HG03342 (cell line): Measurements from ENCODE around the gene TARBP1.

Source experiments
- ATAC-seq: cut with Tn5 transposase; IDR thresholded peaks from one replicate; pipeline ENCODE4 v1.9.1; 2021; ENCODE audit warnings: mild to moderate bottlenecking, moderate library complexity; ENCODE audit not compliant: unreplicated experiment

The TARBP1 gene

DNA sequence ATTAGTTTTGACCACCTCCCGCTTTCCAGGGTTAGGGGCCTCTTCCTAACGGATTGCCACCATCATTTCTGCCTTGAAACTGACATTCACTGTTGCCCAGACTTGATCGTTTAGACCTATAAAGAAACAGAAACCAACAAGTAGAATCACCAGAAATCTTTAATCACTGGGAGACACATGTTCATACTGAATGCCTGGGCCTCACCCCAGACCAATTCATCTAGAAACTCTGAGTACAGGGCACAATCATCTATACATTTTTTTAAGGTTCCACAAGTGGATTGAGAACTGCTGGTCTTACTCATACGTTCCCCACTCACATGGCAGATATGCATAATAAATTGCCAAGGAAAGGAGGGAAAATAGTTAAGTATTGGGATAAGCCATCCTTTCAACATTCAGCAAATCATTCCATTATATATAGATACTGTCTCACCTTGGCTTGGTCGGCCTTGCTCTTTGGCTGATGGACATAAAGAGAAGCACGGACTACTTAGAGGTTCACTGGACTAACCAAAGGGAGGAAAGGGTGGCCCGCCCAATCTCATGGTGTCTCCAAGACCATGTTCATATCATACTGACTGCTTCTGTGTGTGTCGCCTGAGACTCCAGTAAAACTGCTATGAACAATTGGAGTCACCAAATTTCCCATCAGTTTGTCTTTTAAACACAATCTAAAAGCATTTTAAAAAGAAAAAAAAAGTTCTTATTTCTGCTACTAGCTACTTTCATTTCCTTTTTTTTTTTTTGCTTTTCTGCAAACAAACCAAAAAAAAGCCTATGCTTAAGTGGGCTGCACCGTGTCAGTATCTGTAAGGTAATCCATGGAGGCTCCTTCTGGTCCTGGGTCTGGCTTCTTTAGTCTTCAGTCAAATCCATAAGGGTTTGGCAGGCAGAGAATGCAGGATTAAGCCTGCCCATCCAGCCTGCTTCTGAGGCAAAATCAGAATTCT, 9.4 kb upstream of the TARBP1 start:
- peak; percentile 46 for ATAC-seq

DNA sequence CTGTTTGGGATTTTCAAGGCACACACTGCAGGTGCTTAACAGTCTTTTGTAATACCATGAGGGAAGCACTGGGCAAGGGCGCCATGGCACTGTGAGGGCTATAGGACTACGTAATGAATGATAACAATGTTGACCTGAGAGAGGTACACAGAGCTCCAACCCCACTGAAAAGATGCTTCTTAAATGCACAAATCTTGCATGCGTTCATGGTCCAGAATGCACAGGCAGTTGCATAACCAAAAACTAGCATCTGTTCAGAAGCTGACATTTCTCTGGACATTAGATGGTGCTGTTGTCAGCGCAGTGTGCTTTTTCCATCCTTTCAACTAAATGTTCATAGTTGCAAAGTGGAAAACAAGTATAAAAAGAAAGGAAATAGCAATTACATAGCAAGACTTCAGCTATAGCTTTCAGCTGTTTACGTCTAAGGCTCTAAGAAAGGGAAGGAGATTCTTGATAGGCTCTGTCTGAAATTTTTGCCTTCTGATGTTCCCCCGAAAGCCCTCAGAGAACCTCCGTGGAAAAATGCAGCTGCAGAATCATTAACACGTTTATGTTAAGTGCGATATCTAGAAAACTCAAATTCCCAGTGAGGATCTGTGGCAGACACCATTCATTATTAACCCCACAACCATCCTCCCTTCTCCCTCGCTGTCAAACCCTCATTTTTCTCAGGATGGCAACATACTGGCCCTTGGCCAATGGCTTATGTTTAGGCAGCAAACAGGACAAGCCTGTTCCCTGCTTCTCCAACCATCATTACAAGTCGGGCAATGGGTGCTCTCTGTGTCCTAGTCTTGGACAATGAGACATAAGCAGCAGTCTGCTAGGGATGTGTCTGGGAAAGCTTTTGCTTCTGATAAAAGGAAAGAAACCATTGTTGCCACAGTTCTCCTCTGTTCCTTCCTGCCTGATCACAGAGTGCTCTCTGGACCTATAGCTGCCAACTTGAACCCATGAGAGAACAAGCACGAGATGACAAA, 8.2 kb upstream of the TARBP1 start:
- ATAC-seq: no peak

DNA sequence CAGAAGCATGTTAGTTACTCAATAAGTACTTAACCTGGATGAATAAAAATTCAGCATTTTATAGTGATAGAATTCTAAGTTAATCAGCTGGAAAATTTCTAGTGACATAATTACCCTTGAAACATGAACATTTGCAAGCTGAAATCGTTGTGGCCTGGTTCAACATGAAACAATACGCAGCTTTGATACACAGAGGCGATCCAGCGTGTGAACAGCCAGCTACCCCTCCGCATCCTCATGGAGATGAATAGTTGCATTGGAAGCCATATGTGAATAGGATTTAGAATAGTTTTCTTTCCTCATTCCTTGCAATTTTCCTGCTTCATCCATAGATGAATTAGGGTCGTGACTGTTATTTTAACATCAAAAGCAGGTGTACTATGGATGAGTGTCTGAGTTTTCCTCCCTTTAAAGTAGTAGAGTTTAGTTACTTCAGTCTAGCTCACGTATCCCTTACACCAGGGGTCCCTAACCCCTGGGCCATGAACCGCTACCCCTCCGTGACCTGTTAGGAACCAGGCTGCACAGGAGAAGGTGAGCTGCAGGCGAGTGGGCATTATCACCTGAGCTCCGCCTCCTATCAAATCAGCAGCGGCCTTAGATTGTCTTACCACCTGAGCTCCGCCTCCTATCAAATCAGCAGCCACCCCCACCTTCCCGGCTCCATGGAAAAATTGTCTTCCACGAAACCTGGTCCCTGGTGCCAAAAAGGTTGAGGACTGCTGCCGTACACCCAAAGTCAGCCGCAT, 6.2 kb upstream of the TARBP1 start:
- ATAC-seq: no peak

GRCh38 chr1:234484218-234484617, 5.2 kb upstream of the TARBP1 start:
- no peak for ATAC-seq

DNA sequence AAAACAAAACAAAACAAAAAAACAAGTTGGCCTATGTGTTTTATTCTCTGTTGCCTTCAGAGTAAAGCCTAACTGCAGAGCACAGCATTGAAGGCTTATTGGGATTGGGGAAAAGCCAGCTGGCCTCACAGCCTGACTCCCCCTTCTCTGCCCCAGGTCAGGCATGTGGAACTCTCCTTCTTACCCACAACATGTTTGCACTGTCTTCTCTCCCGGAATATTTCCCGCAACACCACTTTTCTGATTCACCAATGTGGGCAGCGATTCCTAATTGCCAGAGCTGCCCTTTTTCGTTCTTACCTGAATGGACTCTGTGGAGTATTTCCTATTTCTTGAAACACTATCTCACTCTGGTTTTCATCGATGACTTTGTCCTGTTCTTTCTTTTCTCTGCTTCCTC, 2.8 kb upstream of the TARBP1 start:
- no peak for ATAC-seq

DNA sequence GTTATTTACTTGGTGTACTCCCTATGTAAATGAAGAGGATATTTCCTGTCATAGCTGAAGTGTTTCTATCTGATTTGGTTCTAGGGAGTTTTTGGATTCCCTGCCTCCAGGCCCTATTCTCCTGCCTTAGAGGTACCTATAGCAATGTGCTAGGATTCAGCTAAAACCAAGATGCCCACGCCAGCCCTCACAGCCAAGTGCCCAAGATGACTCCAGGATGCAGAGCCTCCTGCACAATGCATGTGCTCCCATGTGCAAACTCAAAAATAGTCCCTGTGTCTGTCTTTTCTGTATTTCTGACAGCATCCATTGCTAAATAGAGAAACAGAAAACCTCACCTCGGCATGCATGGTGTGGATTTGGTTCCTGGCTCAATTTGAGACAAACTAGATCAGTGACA, 887 bp upstream of the TARBP1 start:
- ATAC-seq: no peak

DNA sequence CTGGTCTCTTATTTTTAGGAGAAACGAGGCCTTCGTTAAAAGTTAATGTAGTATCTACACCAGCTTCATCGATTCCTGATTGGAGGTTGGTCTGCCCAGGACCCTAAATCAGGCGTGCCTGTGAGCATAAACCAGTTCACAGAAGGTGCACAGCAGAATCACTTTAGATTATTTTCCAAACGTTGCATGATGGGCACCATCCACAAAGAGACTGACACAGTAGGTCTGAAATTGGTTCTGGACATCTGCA, 256 bp upstream of the TARBP1 start:
- no peak for ATAC-seq

- peak; percentile 52 for ATAC-seq
Observed at GRCh38 chr1:234478152-234478480, 863 bp downstream of the TARBP1 start.

GRCh38 chr1:234477386-234478151, 1.4 kb downstream of the TARBP1 start:
- no peak for ATAC-seq

DNA sequence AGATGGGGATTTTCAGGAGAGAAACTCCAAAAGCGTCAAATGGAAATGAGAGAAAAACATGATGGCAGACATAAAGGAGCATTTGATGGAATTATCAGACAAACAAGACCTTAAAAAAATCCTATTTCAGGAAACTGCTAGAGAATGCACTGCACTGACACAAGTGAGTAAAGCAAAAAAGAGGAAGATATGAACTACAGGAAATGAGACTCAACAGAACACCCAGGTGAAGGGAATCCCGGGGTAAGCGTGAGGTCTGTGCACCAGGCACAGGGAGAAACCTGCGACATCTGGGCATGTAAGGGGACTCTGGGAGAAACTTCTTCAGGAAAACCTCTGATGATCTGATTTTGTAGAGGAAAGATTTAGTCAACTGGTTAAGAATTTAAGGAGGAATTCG, 2.8 kb downstream of the TARBP1 start:
- ATAC-seq: no peak

DNA sequence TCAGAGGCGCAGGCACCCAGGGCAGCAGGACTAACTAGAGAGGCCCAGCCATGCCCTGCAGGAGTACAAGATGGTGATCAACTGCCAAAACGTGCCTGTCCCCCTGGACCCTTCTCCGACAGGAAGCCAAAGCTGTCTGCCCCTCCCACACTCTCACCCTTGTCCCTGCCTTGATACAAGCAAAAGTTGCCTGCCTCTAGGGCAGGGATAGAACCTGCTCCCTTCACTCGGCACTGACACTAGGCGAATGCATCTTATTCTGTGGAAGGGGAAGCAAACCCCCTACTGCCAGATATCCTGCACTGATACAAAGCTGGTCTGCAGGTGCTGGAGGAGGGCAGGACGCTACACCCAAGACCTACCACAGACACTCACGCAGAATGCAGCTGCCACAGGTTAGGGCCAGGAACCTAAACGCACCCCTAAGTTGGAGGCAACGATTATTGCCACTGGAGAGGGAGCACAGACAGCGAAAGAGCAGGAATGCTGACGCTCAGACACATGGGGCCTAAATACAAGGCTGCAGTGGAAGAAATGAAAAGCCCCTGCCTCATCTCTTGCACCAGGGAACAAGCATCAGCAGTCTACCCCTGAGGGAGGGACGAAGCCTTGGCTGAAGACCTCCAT, 3.7 kb downstream of the TARBP1 start:
- ATAC-seq: no peak

DNA sequence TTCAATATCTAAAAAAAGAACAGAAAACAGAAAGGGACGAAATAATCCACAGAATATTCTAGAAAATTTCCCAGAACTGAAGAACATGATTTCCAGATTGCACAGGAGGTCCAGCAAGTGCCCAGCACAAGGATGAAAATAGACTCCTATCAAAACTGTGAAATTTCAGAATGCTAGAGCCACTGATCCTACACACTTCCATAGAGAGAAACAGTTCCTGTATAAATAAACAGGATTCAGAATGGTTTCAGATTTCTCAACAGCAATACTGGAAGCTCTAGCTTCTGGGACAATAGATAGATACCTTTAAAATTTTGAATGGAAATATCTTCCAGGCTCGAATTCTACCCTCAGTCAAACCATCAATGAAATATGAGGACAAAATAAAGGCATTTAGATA, 4.6 kb downstream of the TARBP1 start:
- no peak for ATAC-seq

GRCh38 chr1:234473118-234473517, 5.9 kb downstream of the TARBP1 start:
- no peak for ATAC-seq

GRCh38 chr1:234469376-234469775, 9.6 kb downstream of the TARBP1 start:
- ATAC-seq: no peak

GRCh38 chr1:234468580-234468979, 10.4 kb downstream of the TARBP1 start:
- ATAC-seq: no peak

DNA sequence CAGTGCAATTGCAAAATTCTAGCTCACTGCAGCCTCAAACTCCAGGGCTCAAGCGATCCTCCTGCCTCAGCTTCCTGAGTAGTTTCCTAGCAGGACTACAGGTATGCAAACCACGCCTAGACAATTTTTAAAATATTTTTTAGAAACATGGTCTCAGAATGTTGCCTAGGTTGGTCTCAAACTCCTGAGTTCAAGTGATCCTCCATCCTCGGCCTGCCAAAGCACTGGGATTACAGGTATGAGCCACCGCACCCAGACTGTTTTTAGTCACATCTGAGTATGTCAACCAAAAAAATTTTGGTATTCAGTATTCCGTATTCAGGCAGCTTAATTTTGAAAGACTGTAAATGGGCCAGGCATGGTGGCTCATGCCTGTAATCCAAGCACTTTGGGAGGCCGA, 11.2 kb downstream of the TARBP1 start:
- ATAC-seq: no peak

- ATAC-seq: no peak
Observed at GRCh38 chr1:234466945-234467344, 12.0 kb downstream of the TARBP1 start.

- no peak for ATAC-seq
Observed at GRCh38 chr1:234463749-234464148, 15.2 kb downstream of the TARBP1 start.

GRCh38 chr1:234460652-234461051, 18.3 kb downstream of the TARBP1 start:
- ATAC-seq: no peak

GRCh38 chr1:234458352-234459017, 20.5 kb downstream of the TARBP1 start:
- no peak for ATAC-seq
